GM23338 (cell line): ENCODE results near the gene ZNF426. TPM values are rescaled to one million over a fixed set of nuclear protein-coding genes. Genes with fewer than 3 reads are reported as not detected.
A peak's percentile ranks its signal among the peaks of the same experiment; 100 is the strongest.
"Not testable (repeated sequence)": the region's sequence is repeated elsewhere in the genome, so short reads cannot be mapped to it uniquely, and the experiment has no call there.

Experiments
- ATAC-seq: fragments of 200-7000 bp; cut with Tn5 transposase; 3 replicates; pipeline ENCODE4 v1.9.1; 2020
- DNase-seq: peaks from one replicate; pipeline ENCODE4 v3.0.0-alpha.2; 2015; ENCODE audit warnings: low spot score
- H2AFZ ChIP-seq: fragments of 200-600 bp; sonication (generic); 2 replicates; pipeline ENCODE4 v1.8.0; 2016; ENCODE audit warnings: antibody characterized with exemption, mild to moderate bottlenecking, moderate library complexity
- H3F3A ChIP-seq: fragments of 200-600 bp; sonication (generic); replicated peaks from 2 replicates; pipeline ENCODE4 v1.8.0; 2017; ENCODE audit warnings: antibody characterized with exemption, mixed run types, low read depth
- H3K27ac ChIP-seq: fragments of 200-600 bp; sonication (generic); 2 replicates; pipeline ENCODE4 v1.6.1; 2016; ENCODE audit warnings: low read depth
- H3K27me3 ChIP-seq: fragments of 200-600 bp; sonication (generic); 2 replicates; pipeline ENCODE4 v1.8.0; 2016; ENCODE audit warnings: mild to moderate bottlenecking, mixed run types, moderate library complexity; ENCODE audit not compliant: insufficient read depth
- H3K36me3 ChIP-seq: fragments of 200-600 bp; sonication (generic); 2 replicates; pipeline ENCODE4 v1.8.0; 2016; ENCODE audit warnings: mild to moderate bottlenecking; ENCODE audit not compliant: insufficient read depth
- H3K4me1 ChIP-seq: fragments of 200-600 bp; sonication (generic); 2 replicates; pipeline ENCODE4 v1.8.0; 2016; ENCODE audit warnings: mild to moderate bottlenecking, moderate library complexity; ENCODE audit not compliant: insufficient read depth
- H3K4me2 ChIP-seq: fragments of 200-600 bp; sonication (generic); 2 replicates; pipeline ENCODE4 v1.7.1; 2017; ENCODE audit warnings: mixed run types
- H3K4me3 ChIP-seq: fragments of 200-600 bp; sonication (generic); 2 replicates; pipeline ENCODE4 v1.6.1; 2016; ENCODE audit warnings: mixed run types
- H3K79me2 ChIP-seq: fragments of 200-600 bp; sonication (generic); replicated peaks from 2 replicates; pipeline ENCODE4 v1.8.0; 2017; ENCODE audit warnings: mild to moderate bottlenecking; ENCODE audit not compliant: insufficient read depth
- H3K9me2 ChIP-seq: fragments of 200-600 bp; sonication (generic); 2 replicates; pipeline ENCODE4 v1.8.0; 2017; ENCODE audit not compliant: insufficient read depth
- H4K20me1 ChIP-seq: fragments of 200-600 bp; sonication (generic); replicated peaks from 2 replicates; pipeline ENCODE4 v1.8.0; 2017; ENCODE audit warnings: mild to moderate bottlenecking; ENCODE audit not compliant: insufficient read depth
- H3K27ac Mint-ChIP-seq: 2 replicates; pipeline ENCODE4 v1.8.0; 2020; ENCODE audit warnings: inconsistent platforms, mild to moderate bottlenecking, moderate library complexity, mixed read lengths
- H3K27me3 Mint-ChIP-seq: 3 replicates; pipeline ENCODE4 v1.8.0; 2022; ENCODE audit warnings: low read depth, mild to moderate bottlenecking, moderate library complexity, mixed read lengths, inconsistent platforms; ENCODE audit not compliant: insufficient read depth, poor library complexity
- H3K36me3 Mint-ChIP-seq: 3 replicates; pipeline ENCODE4 v1.8.0; 2021; ENCODE audit warnings: low read depth, mild to moderate bottlenecking, inconsistent platforms, moderate library complexity, mixed read lengths
- H3K4me1 Mint-ChIP-seq: 3 replicates; pipeline ENCODE4 v1.8.0; 2020; ENCODE audit warnings: mild to moderate bottlenecking, inconsistent platforms, mixed read lengths
- H3K4me3 Mint-ChIP-seq: 3 replicates; pipeline ENCODE4 v1.8.0; 2021; ENCODE audit warnings: moderate library complexity, mild to moderate bottlenecking, inconsistent platforms, mixed read lengths
- H3K9me3 Mint-ChIP-seq: 3 replicates; pipeline ENCODE4 v1.8.0; 2020; ENCODE audit warnings: moderate library complexity, mild to moderate bottlenecking, inconsistent platforms, mixed read lengths
- CREB1 ChIP-seq: fragments of 250-450 bp; sonication (Bioruptor Pico); IDR thresholded peaks from 2 replicates; pipeline ENCODE4 v1.5.0; 2020; ENCODE audit warnings: low read depth, mild to moderate bottlenecking, moderate library complexity
- CTCF ChIP-seq, 2 experiments: fragments of 200-600 bp in 1 of 2; sonication (generic) in 1 of 2; conservative IDR thresholded peaks; 2 replicates each; pipeline versions ENCODE4 v1.5.1 to v1.6.1; 2016 to 2017; ENCODE audit warnings: antibody characterized with exemption in 2 of 2, low read depth in 2 of 2, mild to moderate bottlenecking in 2 of 2, moderate library complexity in 1 of 2
- EZH2 ChIP-seq: fragments of 200-600 bp; sonication (generic); IDR thresholded peaks from one replicate; pipeline ENCODE4 v1.8.0; 2017; ENCODE audit warnings: antibody characterized with exemption, mild to moderate bottlenecking, low read depth; ENCODE audit not compliant: unreplicated experiment
- NANOG ChIP-seq: IDR thresholded peaks from 2 replicates; pipeline ENCODE4 v1.6.1; 2016; ENCODE audit warnings: antibody characterized with exemption, borderline replicate concordance
- POLR2AphosphoS5 ChIP-seq: IDR thresholded peaks from 2 replicates; pipeline ENCODE4 v1.6.1; 2016; ENCODE audit warnings: antibody characterized with exemption, low read depth
- ZNF331 ChIP-seq: fragments of 250-450 bp; sonication (Bioruptor Pico); IDR thresholded peaks from 2 replicates; pipeline ENCODE4 v1.5.0; 2020; ENCODE audit warnings: low read depth, mild to moderate bottlenecking, moderate library complexity
- polyA plus RNA-seq: library from polyadenylated mRNA; unstranded; fragments of >200 nt; fragmentation: Nextera tagmentation; extraction: Ambion mirVana; gene quantifications from 2 replicates; pipeline ENCODE4 v1.2.1, GENCODE V29; 2016
- total RNA-seq: library from RNA; depleted of rRNA; stranded (reverse); fragments of >200 nt; shearing (Covaris generic); gene quantifications from 2 replicates; pipeline ENCODE4 v1.2.3, GENCODE V29; 2014
- TF ChIP-seq, protein P1 (sequence below): IDR thresholded peaks from 2 replicates; pipeline ENCODE4 v1.6.1; 2016; ENCODE audit warnings: antibody characterized with exemption

Gene ZNF426
- total and polyA plus RNA-seq, 2 experiments from 2014 or later: 11.0 to 22.7 TPM

- Mint-ChIP-seq H3K9me3 (peaks cover 10% of the 10 kb centered on the region; the same call in 2 of the 3 replicates), H3K36me3 (peaks cover 43% of the 10 kb centered on the region), H3K27ac (peak within 1 kb of the TSS; percentile 99), H3K4me3 (peak within 1 kb of the TSS; percentile 83), H3K4me1 (peaks cover 33% of the 10 kb centered on the region), H3K27me3 (peaks cover 16% of the 10 kb centered on the region)
- H3F3A ChIP-seq: no peaks in the 10 kb centered on the region
- ATAC-seq (peak; percentile 74), DNase-seq (peak; percentile 97)
- H3K27me3 ChIP-seq: no peaks in the 10 kb centered on the region
- H3K4me1 ChIP-seq: peaks cover 40% of the 10 kb centered on the region
- H3K4me3 ChIP-seq: peak within 1 kb of the TSS; percentile 91
- H3K4me2 ChIP-seq: peak within 1 kb of the TSS; percentile 92
- H4K20me1 ChIP-seq: peaks cover 26% of the 10 kb centered on the region
- no peak within 1 kb of the TSS for H2AFZ ChIP-seq
- TF ChIP-seq, protein P1, sequence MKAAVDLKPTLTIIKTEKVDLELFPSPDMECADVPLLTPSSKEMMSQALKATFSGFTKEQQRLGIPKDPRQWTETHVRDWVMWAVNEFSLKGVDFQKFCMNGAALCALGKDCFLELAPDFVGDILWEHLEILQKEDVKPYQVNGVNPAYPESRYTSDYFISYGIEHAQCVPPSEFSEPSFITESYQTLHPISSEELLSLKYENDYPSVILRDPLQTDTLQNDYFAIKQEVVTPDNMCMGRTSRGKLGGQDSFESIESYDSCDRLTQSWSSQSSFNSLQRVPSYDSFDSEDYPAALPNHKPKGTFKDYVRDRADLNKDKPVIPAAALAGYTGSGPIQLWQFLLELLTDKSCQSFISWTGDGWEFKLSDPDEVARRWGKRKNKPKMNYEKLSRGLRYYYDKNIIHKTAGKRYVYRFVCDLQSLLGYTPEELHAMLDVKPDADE: peak; percentile 74; the same call in 1 of the 2 replicates
- peak; percentile 95 for TF ChIP-seq CREB1 (CRISPR knock-in tag)
- TF ChIP-seq EZH2: no peak
- peak; percentile 98 for TF ChIP-seq POLR2AphosphoS5
- TF ChIP-seq ZNF331 (CRISPR knock-in tag): no peak
- no peak for TF ChIP-seq CTCF (conservative IDR thresholded peaks at IDR 0.05; ENCODE audit: low read depth in 2 of 2)
- TF ChIP-seq NANOG: no peak
- H3K27ac ChIP-seq: peak within 1 kb of the TSS; percentile 97
- H3K79me2 ChIP-seq: peaks cover 63% of the 10 kb centered on the region
- H3K36me3 ChIP-seq: no peaks in the 10 kb centered on the region; the same call in 1 of the 2 replicates
- H3K9me2 ChIP-seq: peaks cover 3% of the 10 kb centered on the region; the same call in 1 of the 2 replicates
Measured at GRCh38 chr19:9584073-9584833, 45.8 kb upstream of the ZNF426 start, which contains the start of gene ZNF121. ZNF121 (minus strand) TSS chr19:9584504; CDS start chr19:9568097, 16,407 bp downstream.

DNA sequence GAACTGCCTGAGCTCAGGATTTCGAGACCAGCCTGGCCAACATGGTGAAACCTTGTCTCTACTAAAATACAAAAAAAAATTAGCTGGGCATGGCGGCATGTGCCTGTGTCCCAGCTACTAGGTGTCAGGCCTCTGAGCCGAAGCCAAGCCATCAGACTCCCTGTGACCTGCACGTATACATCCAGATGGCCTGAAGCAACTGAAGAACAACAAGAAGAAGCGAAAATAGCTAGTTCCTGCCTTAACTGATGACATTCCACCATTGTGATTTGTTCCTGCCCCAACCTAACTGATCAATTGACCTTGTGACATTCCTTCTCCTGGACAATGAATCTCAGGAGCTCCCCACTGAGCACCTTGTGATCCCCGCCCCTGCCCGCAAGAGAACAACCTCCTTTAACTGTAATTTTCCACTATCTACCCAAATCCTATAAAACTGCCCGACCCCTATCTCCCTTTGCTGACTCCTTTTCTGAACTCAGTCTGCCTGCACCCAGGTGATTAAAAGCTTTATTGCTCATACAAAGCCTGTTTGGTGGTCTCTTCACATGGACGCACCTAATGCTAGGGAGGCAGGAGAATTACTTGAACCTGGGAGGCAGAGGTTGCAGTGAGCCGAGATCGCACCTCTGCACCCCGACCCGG is 43.8 kb upstream of the ZNF426 start:
- H3K4me1 Mint-ChIP-seq: peaks cover 38% of the 10 kb centered on the region
- H3K4me3 Mint-ChIP-seq: peak overlapping the region; percentile 83
- not testable (repeated sequence) for H3K36me3 ChIP-seq, H2AFZ ChIP-seq, H3K9me2 ChIP-seq, H3K27me3 ChIP-seq, H3F3A ChIP-seq
- H3K9me3 Mint-ChIP-seq: peaks cover 27% of the 10 kb centered on the region
- peaks cover 47% of the 10 kb centered on the region for H4K20me1 ChIP-seq
- peak; percentile 5; the same call in 1 of the 3 replicates for ATAC-seq
- 0 out of 2 replicates have a peak, but pooled peaks have one; percentile 9 for TF ChIP-seq POLR2AphosphoS5
- peak overlapping the region; percentile 92 for H3K4me2 ChIP-seq
- H3K27me3 Mint-ChIP-seq: peaks cover 16% of the 10 kb centered on the region
- peak overlapping the region; percentile 97 for H3K27ac ChIP-seq
- H3K36me3 Mint-ChIP-seq: peaks cover 63% of the 10 kb centered on the region
- peaks cover 52% of the 10 kb centered on the region for H3K4me1 ChIP-seq
- peak; percentile 50 for DNase-seq
- H3K4me3 ChIP-seq: peak overlapping the region; percentile 91
- peak overlapping the region; percentile 90 for H3K27ac Mint-ChIP-seq
- peaks cover 84% of the 10 kb centered on the region for H3K79me2 ChIP-seq
